Mesendoderm (in vitro differentiated cells): ENCODE results near the gene EMC1. TPM values are rescaled to one million over a fixed set of nuclear protein-coding genes. Genes with fewer than 3 reads are reported as not detected.
A peak's percentile ranks its signal among the peaks of the same experiment; 100 is the strongest.
"Not testable (repeated sequence)": the region's sequence is repeated elsewhere in the genome, so short reads cannot be mapped to it uniquely, and the experiment has no call there.

Experiments used
- DNase-seq: peaks from one replicate; pipeline ENCODE4 v3.0.0; 2013
- H2AK5ac ChIP-seq: 2 replicates; pipeline ENCODE4 v1.6.1; 2013; ENCODE audit warnings: low read length, inconsistent platforms
- H2BK120ac ChIP-seq: 2 replicates; pipeline ENCODE4 v1.6.1; 2013; ENCODE audit warnings: low read depth, mild to moderate bottlenecking, low read length, moderate library complexity, mixed read lengths
- H2BK15ac ChIP-seq: replicated peaks from 2 replicates; pipeline ENCODE4 v1.6.1; 2013; ENCODE audit warnings: low read depth, mild to moderate bottlenecking, moderate library complexity
- H2BK5ac ChIP-seq: 2 replicates; pipeline ENCODE4 v1.6.1; 2013; ENCODE audit warnings: low read length, inconsistent platforms
- H3K18ac ChIP-seq: 2 replicates; pipeline ENCODE4 v1.6.1; 2013; ENCODE audit warnings: mild to moderate bottlenecking, low read length, mixed read lengths
- H3K23ac ChIP-seq: one replicate; pipeline ENCODE4 v1.6.1; 2013; ENCODE audit warnings: low read length
- H3K27ac ChIP-seq: 2 replicates; pipeline ENCODE4 v1.5.1; 2013; ENCODE audit warnings: low read depth, mild to moderate bottlenecking, inconsistent platforms, low read length, moderate library complexity
- H3K27me3 ChIP-seq: 2 replicates; pipeline ENCODE4 v1.6.1; 2013; ENCODE audit warnings: low read length, control low read depth, mild to moderate bottlenecking, inconsistent platforms; ENCODE audit not compliant: insufficient read depth, poor library complexity
- H3K36me3 ChIP-seq: 2 replicates; pipeline ENCODE4 v1.6.1; 2013; ENCODE audit warnings: low read length, inconsistent platforms; ENCODE audit not compliant: control insufficient read depth, insufficient read depth
- H3K4ac ChIP-seq: one replicate; pipeline ENCODE4 v1.6.1; 2013; ENCODE audit warnings: low read depth, mild to moderate bottlenecking, low read length, moderate library complexity
- H3K4me1 ChIP-seq: 2 replicates; pipeline ENCODE4 v1.6.1; 2013; ENCODE audit warnings: low read depth, low read length, inconsistent platforms; ENCODE audit not compliant: control insufficient read depth
- H3K4me2 ChIP-seq: 2 replicates; pipeline ENCODE4 v1.6.1; 2013; ENCODE audit warnings: low read length
- H3K4me3 ChIP-seq: 2 replicates; pipeline ENCODE4 v1.5.1; 2013; ENCODE audit warnings: mild to moderate bottlenecking, low read length
- H3K56ac ChIP-seq: one replicate; pipeline ENCODE4 v1.6.1; 2013; ENCODE audit warnings: low read length
- H3K79me1 ChIP-seq: 2 replicates; pipeline ENCODE4 v1.6.1; 2013; ENCODE audit warnings: low read length, inconsistent platforms
- H3K79me2 ChIP-seq: 2 replicates; pipeline ENCODE4 v1.6.1; 2013; ENCODE audit warnings: mild to moderate bottlenecking, low read length; ENCODE audit not compliant: control insufficient read depth, insufficient read depth
- H3K9ac ChIP-seq: 2 replicates; pipeline ENCODE4 v1.6.1; 2013; ENCODE audit warnings: low read length, inconsistent platforms
- H4K5ac ChIP-seq: one replicate; pipeline ENCODE4 v1.6.1; 2013; ENCODE audit warnings: low read length
- H4K8ac ChIP-seq: one replicate; pipeline ENCODE4 v1.6.1; 2013; ENCODE audit warnings: low read depth, mild to moderate bottlenecking, control low read depth, low read length, moderate library complexity
- WGBS: extraction: QIAGEN DNeasy Blood & Tissue Kit; methylation state at CpG from one replicate; pipeline ENCODE4 v1.1.7; 2013; ENCODE audit warnings: low lambda C conversion rate, missing lambda C conversion rate; ENCODE audit not compliant: insufficient coverage; ENCODE audit errors: extremely low coverage; 5-methylcytosine and 5-hydroxymethylcytosine counted together
- polyA plus RNA-seq, 2 experiments: library from polyadenylated mRNA; stranded (reverse); fragments of 200-250 nt; gene quantifications; one replicate each; pipeline ENCODE4 v1.2.3, GENCODE V29; 2013

EMC1 gene
- 42.0 TPM for polyA plus RNA-seq (2013, experiment 1 of 2)
- 43.7 TPM for polyA plus RNA-seq (2013, experiment 2 of 2)

- H3K56ac ChIP-seq, result peak within 1 kb of the TSS; percentile 100
- H3K79me2 ChIP-seq, result peaks cover 70% of the 10 kb centered on the region
- peak within 1 kb of the TSS; percentile 93 for H2BK5ac ChIP-seq
- peak within 1 kb of the TSS; percentile 95 for H3K9ac ChIP-seq
- H3K23ac ChIP-seq, result peak within 1 kb of the TSS; percentile 80
- peaks cover 6% of the 10 kb centered on the region for H3K4me1 ChIP-seq
- peak within 1 kb of the TSS; percentile 100 for H3K4me3 ChIP-seq
- peak within 1 kb of the TSS; percentile 63 for H3K18ac ChIP-seq
- peak within 1 kb of the TSS; percentile 97 for H3K27ac ChIP-seq
- peak within 1 kb of the TSS; percentile 33 for H4K5ac ChIP-seq
- peak within 1 kb of the TSS; percentile 88 for H3K4me2 ChIP-seq
- no peak within 1 kb of the TSS for H4K8ac ChIP-seq
- H2AK5ac ChIP-seq, result peak within 1 kb of the TSS; percentile 94
- WGBS, result no CpG with 5 or more reads among the region's 81 CpGs
- H3K79me1 ChIP-seq, result peaks cover 25% of the 10 kb centered on the region
- H2BK15ac ChIP-seq, result no peak within 1 kb of the TSS
- peak within 1 kb of the TSS; percentile 39 for H3K4ac ChIP-seq
- H3K36me3 ChIP-seq, result no peaks in the 10 kb centered on the region
- H3K27me3 ChIP-seq, result no peaks in the 10 kb centered on the region
- DNase-seq, result peak; percentile 92
- peak within 1 kb of the TSS; percentile 85 for H2BK120ac ChIP-seq
These were observed at the start of gene EMC1, which contains the start of gene MRTO4 for GRCh38 chr1:19251305-19252196. TSS of gene EMC1 (minus strand) at chr1:19251524. CDS start at chr1:19251509, 15 bp downstream. TSS of gene MRTO4 (plus strand) at chr1:19251805. CDS start at chr1:19251836, 31 bp downstream.

- Histone ChIP-seq H3K27me3 (no peaks in the 10 kb centered on the region), H3K79me2 (no peaks in the 10 kb centered on the region), H3K4me1 (no peaks in the 10 kb centered on the region), H2BK15ac (no peak overlapping the region), H4K8ac (no peak overlapping the region), H3K9ac (no peak overlapping the region), H3K4me2 (no peak overlapping the region), H2BK5ac (no peak overlapping the region), H4K5ac (no peak overlapping the region), H3K56ac (no peak overlapping the region), H3K36me3 (no peaks in the 10 kb centered on the region), H2AK5ac (no peak overlapping the region), H3K18ac (no peak overlapping the region), H3K27ac (no peak overlapping the region), H2BK120ac (no peak overlapping the region), H3K23ac (no peak overlapping the region), H3K4ac (no peak overlapping the region), H3K79me1 (no peaks in the 10 kb centered on the region), H3K4me3 (no peak overlapping the region)
- WGBS, result no CpG with 5 or more reads among the region's 2 CpGs
- no peak for DNase-seq
These were observed 48.9 kb upstream of the EMC1 start for GRCh38 chr1:19300211-19300610.

- no peak overlapping the region for H3K4ac ChIP-seq
- no peak for DNase-seq
- H3K56ac ChIP-seq, result no peak overlapping the region
- no peak overlapping the region for H3K4me2 ChIP-seq
- H3K36me3 ChIP-seq, result no peaks in the 10 kb centered on the region
- no peak overlapping the region for H2BK120ac ChIP-seq
- H3K27me3 ChIP-seq, result no peaks in the 10 kb centered on the region
- no peaks in the 10 kb centered on the region for H3K79me1 ChIP-seq
- H2AK5ac ChIP-seq, result no peak overlapping the region
- H4K5ac ChIP-seq, result no peak overlapping the region
- H4K8ac ChIP-seq, result no peak overlapping the region
- no peak overlapping the region for H2BK5ac ChIP-seq
- no peaks in the 10 kb centered on the region for H3K4me1 ChIP-seq
- no peak overlapping the region for H3K18ac ChIP-seq
- H3K23ac ChIP-seq, result no peak overlapping the region
- H3K9ac ChIP-seq, result no peak overlapping the region
- H2BK15ac ChIP-seq, result no peak overlapping the region
- H3K27ac ChIP-seq, result no peak overlapping the region
- no peak overlapping the region for H3K4me3 ChIP-seq
- no CpG with 5 or more reads among the region's 2 CpGs for WGBS
- H3K79me2 ChIP-seq, result no peaks in the 10 kb centered on the region
These were observed 43.3 kb upstream of the EMC1 start for GRCh38 chr1:19294638-19295037.

- H3K4me2 ChIP-seq, result peak overlapping the region; percentile 59
- no peak overlapping the region for H2BK15ac ChIP-seq
- H3K4ac ChIP-seq, result no peak overlapping the region
- H4K5ac ChIP-seq, result no peak overlapping the region
- no peaks in the 10 kb centered on the region for H3K79me2 ChIP-seq
- no peaks in the 10 kb centered on the region for H3K79me1 ChIP-seq
- H2BK5ac ChIP-seq, result no peak overlapping the region
- no peaks in the 10 kb centered on the region for H3K36me3 ChIP-seq
- no peak overlapping the region for H3K18ac ChIP-seq
- H3K27me3 ChIP-seq, result peaks cover 5% of the 10 kb centered on the region
- H4K8ac ChIP-seq, result no peak overlapping the region
- H2BK120ac ChIP-seq, result no peak overlapping the region
- DNase-seq, result no peak
- WGBS, result no CpG with 5 or more reads among the region's 2 CpGs
- no peak overlapping the region for H3K23ac ChIP-seq
- H2AK5ac ChIP-seq, result no peak overlapping the region
- H3K9ac ChIP-seq, result peak overlapping the region; percentile 0
- no peaks in the 10 kb centered on the region for H3K4me1 ChIP-seq
- H3K56ac ChIP-seq, result no peak overlapping the region
- H3K4me3 ChIP-seq, result no peak overlapping the region
- H3K27ac ChIP-seq, result no peak overlapping the region
These were observed 37.9 kb upstream of the EMC1 start for GRCh38 chr1:19289244-19289643.

GRCh38 chr1:19288324-19289241 lies 37.3 kb upstream of the EMC1 start, which contains the start of gene AKR7A3:
TSS of gene AKR7A3 (minus strand) at chr1:19288770. CDS start at chr1:19288709, 61 bp downstream.
- DNase-seq, result peak; percentile 41
- H3K4me2 ChIP-seq, result peak within 1 kb of the TSS; percentile 59
- H3K27me3 ChIP-seq, H4K5ac ChIP-seq, H2AK5ac ChIP-seq, H2BK15ac ChIP-seq, H4K8ac ChIP-seq, H3K27ac ChIP-seq, H2BK5ac ChIP-seq, H3K4me1 ChIP-seq, H3K4ac ChIP-seq, H3K23ac ChIP-seq, H3K79me2 ChIP-seq, H3K18ac ChIP-seq, H3K79me1 ChIP-seq, H3K36me3 ChIP-seq, H3K4me3 ChIP-seq, H2BK120ac ChIP-seq, H3K56ac ChIP-seq: not testable (repeated sequence)
- no CpG with 5 or more reads among the region's 82 CpGs for WGBS
- peak within 1 kb of the TSS; percentile 0 for H3K9ac ChIP-seq
